Measurements from ENCODE around the gene RAB32.

DNA sequence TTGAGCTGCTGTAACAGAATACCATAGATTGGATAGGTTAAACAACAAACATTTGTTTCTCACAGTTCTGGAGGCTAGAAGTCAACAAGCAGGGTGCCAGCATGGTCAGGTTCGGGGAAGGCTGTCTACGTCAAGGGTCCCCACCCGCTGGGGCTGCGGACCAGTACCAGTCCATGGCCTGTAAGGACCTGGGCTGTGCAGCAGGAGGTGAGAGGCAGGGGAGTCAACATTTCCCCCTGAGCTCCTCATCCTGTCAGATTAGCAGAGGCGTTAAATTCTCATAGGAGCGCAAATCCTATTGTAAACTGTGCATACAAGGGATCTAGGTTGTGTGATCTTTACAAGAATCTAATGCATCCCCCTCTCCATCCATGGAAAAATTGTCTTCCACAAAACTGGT lies 58.9 kb downstream of the RAB32 start:
- TF ChIP-seq, protein P1, sequence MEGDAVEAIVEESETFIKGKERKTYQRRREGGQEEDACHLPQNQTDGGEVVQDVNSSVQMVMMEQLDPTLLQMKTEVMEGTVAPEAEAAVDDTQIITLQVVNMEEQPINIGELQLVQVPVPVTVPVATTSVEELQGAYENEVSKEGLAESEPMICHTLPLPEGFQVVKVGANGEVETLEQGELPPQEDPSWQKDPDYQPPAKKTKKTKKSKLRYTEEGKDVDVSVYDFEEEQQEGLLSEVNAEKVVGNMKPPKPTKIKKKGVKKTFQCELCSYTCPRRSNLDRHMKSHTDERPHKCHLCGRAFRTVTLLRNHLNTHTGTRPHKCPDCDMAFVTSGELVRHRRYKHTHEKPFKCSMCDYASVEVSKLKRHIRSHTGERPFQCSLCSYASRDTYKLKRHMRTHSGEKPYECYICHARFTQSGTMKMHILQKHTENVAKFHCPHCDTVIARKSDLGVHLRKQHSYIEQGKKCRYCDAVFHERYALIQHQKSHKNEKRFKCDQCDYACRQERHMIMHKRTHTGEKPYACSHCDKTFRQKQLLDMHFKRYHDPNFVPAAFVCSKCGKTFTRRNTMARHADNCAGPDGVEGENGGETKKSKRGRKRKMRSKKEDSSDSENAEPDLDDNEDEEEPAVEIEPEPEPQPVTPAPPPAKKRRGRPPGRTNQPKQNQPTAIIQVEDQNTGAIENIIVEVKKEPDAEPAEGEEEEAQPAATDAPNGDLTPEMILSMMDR (IDR thresholded peaks at IDR 0.05; ENCODE audit: insufficient read depth, low read length, poor library complexity, severe bottlenecking): no peak
- no peak for TF ChIP-seq EZH2phosphoT487 (conservative IDR thresholded peaks at IDR 0.05; ENCODE audit: low read length)

Data from SU-DHL-6 (cell line).